Subcutaneous adipose tissue (tissue), 4 donors: ENCODE data around the gene C6orf89. TPM values are rescaled to one million over a fixed set of nuclear protein-coding genes. Genes with fewer than 3 reads are reported as not detected.

ENCODE experiments used
- CTCF ChIP-seq: fragments of 450-650 bp; IDR thresholded peaks from one replicate; pipeline ENCODE4 v1.5.1; 2016; ENCODE audit warnings: low read depth, mild to moderate bottlenecking, control low read depth, antibody characterized with exemption, moderate library complexity
- total RNA-seq, 4 donors: library from RNA; depleted of rRNA; stranded (reverse); fragments of >200 nt; gene quantifications; one replicate each; pipeline ENCODE4 v1.1.0, GENCODE V29; 2016

The C6orf89 gene
- total RNA-seq, 4 donors from 2014 or later, result 36.2 to 49.5 (median 44.2) TPM

- no peak for TF ChIP-seq CTCF
These were observed 34.8 kb downstream of the C6orf89 start for GRCh38 chr6:36920546-36920945.

- TF ChIP-seq CTCF, result no peak
These were observed 38.4 kb downstream of the C6orf89 start for GRCh38 chr6:36924131-36924530.

- no peak for TF ChIP-seq CTCF
These were observed 39.1 kb downstream of the C6orf89 start for GRCh38 chr6:36924778-36925374.

GRCh38 chr6:36925809-36926208 is 40.1 kb downstream of the C6orf89 start:
- TF ChIP-seq CTCF, result no peak

GRCh38 chr6:36926708-36927513 is 41.2 kb downstream of the C6orf89 start:
- no peak for TF ChIP-seq CTCF

GRCh38 chr6:36927691-36928546 is 42.2 kb downstream of the C6orf89 start:
- TF ChIP-seq CTCF, result no peak

GRCh38 chr6:36928547-36928918 is 42.8 kb downstream of the C6orf89 start:
- TF ChIP-seq CTCF, result no peak
